H7 (cell line): ENCODE measurements around the gene RNGTT. TPM values are rescaled to one million over a fixed set of nuclear protein-coding genes. Genes with fewer than 3 reads are reported as not detected.
A peak's percentile ranks its signal among the peaks of the same experiment; 100 is the strongest.

Source experiments
- DNase-seq: peaks from one replicate; pipeline ENCODE4 v3.0.0; 2012
- H3K27me3 ChIP-seq: 2 replicates; pipeline ENCODE4 v1.6.0; 2011; ENCODE audit warnings: mild to moderate bottlenecking, low read length; ENCODE audit not compliant: control insufficient read depth, insufficient read depth
- H3K36me3 ChIP-seq: replicated peaks from 2 replicates; pipeline ENCODE4 v1.5.1; 2011; ENCODE audit warnings: low read length; ENCODE audit not compliant: control insufficient read depth, insufficient read depth
- H3K4me3 ChIP-seq: 2 replicates; pipeline ENCODE4 v1.5.1; 2011; ENCODE audit warnings: low read depth, mild to moderate bottlenecking, control low read depth, low read length, moderate library complexity; ENCODE audit not compliant: insufficient read depth
- total RNA-seq: library from RNA; depleted of rRNA; stranded (reverse); fragments of >200 nt; shearing (Covaris generic); gene quantifications from 2 replicates; pipeline ENCODE4 v1.2.3, GENCODE V29; 2014

RNGTT gene
- total RNA-seq, 1 experiment from 2014 or later = 26.9 TPM

GRCh38 chr6:88871498-88871897, 91.9 kb downstream of the RNGTT start:
- no peaks in the 10 kb centered on the region for H3K36me3 ChIP-seq
- no peak for DNase-seq
- no peaks in the 10 kb centered on the region for H3K27me3 ChIP-seq
- H3K4me3 ChIP-seq = no peak overlapping the region

- Histone ChIP-seq H3K27me3 (no peaks in the 10 kb centered on the region), H3K36me3 (no peaks in the 10 kb centered on the region)
- DNase-seq = peak; percentile 8
Measured at GRCh38 chr6:88870717-88871330, 92.6 kb downstream of the RNGTT start.

GRCh38 chr6:88869263-88870020, 94.0 kb downstream of the RNGTT start:
- H3K4me3 ChIP-seq = no peak overlapping the region
- H3K27me3 ChIP-seq = no peaks in the 10 kb centered on the region
- no peak for DNase-seq
- no peaks in the 10 kb centered on the region for H3K36me3 ChIP-seq

More at GRCh38 chr6:88870717-88871330, 92.6 kb downstream of the RNGTT start:
- no peak overlapping the region for H3K4me3 ChIP-seq

- no peaks in the 10 kb centered on the region for H3K36me3 ChIP-seq
- DNase-seq = peak; percentile 2
- H3K27me3 ChIP-seq = no peaks in the 10 kb centered on the region
- no peak overlapping the region for H3K4me3 ChIP-seq
Measured at GRCh38 chr6:88867841-88868731, 95.3 kb downstream of the RNGTT start.

- DNase-seq = no peak
- Histone ChIP-seq H3K36me3 (no peaks in the 10 kb centered on the region), H3K4me3 (no peak overlapping the region), H3K27me3 (no peaks in the 10 kb centered on the region)
Measured at GRCh38 chr6:88866856-88867255, 96.6 kb downstream of the RNGTT start.

GRCh38 chr6:88865275-88865674, 98.1 kb downstream of the RNGTT start:
- no peaks in the 10 kb centered on the region for H3K27me3 ChIP-seq
- no peak for DNase-seq
- no peaks in the 10 kb centered on the region for H3K36me3 ChIP-seq
- no peak overlapping the region for H3K4me3 ChIP-seq

GRCh38 chr6:88864359-88865054, 98.9 kb downstream of the RNGTT start:
- Histone ChIP-seq H3K27me3 (no peaks in the 10 kb centered on the region), H3K36me3 (no peaks in the 10 kb centered on the region), H3K4me3 (no peak overlapping the region)
- no peak for DNase-seq

GRCh38 chr6:88860310-88860709, 103.1 kb downstream of the RNGTT start:
- H3K4me3 ChIP-seq = no peak overlapping the region
- no peaks in the 10 kb centered on the region for H3K36me3 ChIP-seq
- no peaks in the 10 kb centered on the region for H3K27me3 ChIP-seq
- DNase-seq = no peak

GRCh38 chr6:88858455-88858854, 105.0 kb downstream of the RNGTT start:
- H3K27me3 ChIP-seq = no peaks in the 10 kb centered on the region
- DNase-seq = no peak
- no peak overlapping the region for H3K4me3 ChIP-seq
- H3K36me3 ChIP-seq = no peaks in the 10 kb centered on the region

GRCh38 chr6:88856566-88856965, 106.9 kb downstream of the RNGTT start:
- Histone ChIP-seq H3K36me3 (no peaks in the 10 kb centered on the region), H3K4me3 (no peak overlapping the region), H3K27me3 (no peaks in the 10 kb centered on the region)
- DNase-seq = no peak

- Histone ChIP-seq H3K4me3 (no peak overlapping the region), H3K27me3 (no peaks in the 10 kb centered on the region), H3K36me3 (no peaks in the 10 kb centered on the region)
- no peak for DNase-seq
Measured at GRCh38 chr6:88855541-88856147, 107.8 kb downstream of the RNGTT start.

- H3K4me3 ChIP-seq = no peak overlapping the region
- no peaks in the 10 kb centered on the region for H3K36me3 ChIP-seq
- DNase-seq = no peak
- no peaks in the 10 kb centered on the region for H3K27me3 ChIP-seq
Measured at GRCh38 chr6:88852775-88853174, 110.6 kb downstream of the RNGTT start.

GRCh38 chr6:88852000-88852399, 111.4 kb downstream of the RNGTT start:
- no peaks in the 10 kb centered on the region for H3K27me3 ChIP-seq
- no peaks in the 10 kb centered on the region for H3K36me3 ChIP-seq
- DNase-seq = no peak
- H3K4me3 ChIP-seq = no peak overlapping the region

- H3K27me3 ChIP-seq = no peaks in the 10 kb centered on the region
- H3K36me3 ChIP-seq = no peaks in the 10 kb centered on the region
- no peak for DNase-seq
- H3K4me3 ChIP-seq = no peak overlapping the region
Measured at GRCh38 chr6:88848870-88849269, 114.5 kb downstream of the RNGTT start.
